HG02884 (cell line): Measurements from ENCODE around the gene OPN1MW3.
"Not testable (repeated sequence)": the region's sequence is repeated elsewhere in the genome, so short reads cannot be mapped to it uniquely, and the experiment has no call there.

ENCODE experiments used
- ATAC-seq: cut with Tn5 transposase; IDR thresholded peaks from one replicate; pipeline ENCODE4 v1.9.1; 2021; ENCODE audit warnings: mild to moderate bottlenecking, moderate library complexity; ENCODE audit not compliant: unreplicated experiment

The OPN1MW3 gene

DNA sequence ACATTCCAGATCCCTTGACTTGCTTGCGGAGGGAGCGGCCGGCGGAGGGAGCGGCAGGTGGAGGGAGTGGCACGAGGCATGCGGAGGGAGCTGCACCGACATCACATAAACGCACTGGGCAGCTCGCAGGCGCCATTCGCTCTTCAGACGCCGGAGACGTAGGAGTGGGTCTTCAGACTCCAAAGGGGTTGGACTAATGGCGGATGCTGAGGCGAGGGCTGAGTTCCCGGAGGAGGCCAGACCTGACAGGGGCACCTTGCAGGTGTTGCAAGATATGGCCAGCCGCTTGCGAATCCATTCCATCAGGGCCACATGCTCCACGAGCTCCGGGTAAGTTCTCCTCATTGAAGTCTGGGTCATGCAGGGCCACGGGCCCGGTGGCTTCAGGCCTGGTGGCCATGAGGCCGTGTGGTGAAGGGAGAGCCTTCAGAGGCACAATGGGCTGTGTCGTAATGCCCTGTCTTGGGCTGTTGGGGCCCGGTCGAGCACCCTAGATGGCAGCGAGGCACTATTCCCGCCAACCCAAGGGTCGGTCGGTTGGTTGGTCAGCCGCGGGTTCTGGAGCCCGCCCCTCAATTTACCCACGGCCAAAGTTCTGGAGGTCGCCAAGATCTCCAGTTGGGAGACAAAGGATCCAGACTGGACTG, 38.4 kb downstream of the OPN1MW3 start, which contains the start of gene TKTL1:
TKTL1 (plus strand) TSS at position 132 of the 647 bp plus-strand sequence; CDS start at position 197, 65 bp downstream.
- no peak for ATAC-seq

DNA sequence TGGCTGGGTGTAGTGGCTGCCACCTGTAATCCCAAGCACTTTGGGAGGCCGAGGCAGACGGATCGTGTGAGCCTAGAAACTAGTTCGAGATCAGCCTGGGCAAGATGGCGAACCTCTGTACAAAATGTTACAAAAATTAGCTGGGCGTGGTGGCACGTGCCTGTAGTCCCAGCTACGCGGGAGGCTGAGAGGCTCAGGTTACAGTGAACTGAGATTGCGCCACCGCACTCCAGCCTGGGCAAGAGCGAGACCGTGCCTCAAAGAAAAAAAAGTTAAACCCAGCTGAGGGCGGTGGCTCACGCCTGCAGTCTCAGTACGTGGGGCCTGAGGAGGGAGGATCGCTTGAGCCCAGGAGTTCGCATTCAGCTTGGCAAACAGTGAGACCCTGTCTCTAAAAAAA, 39.3 kb downstream of the OPN1MW3 start:
- no peak for ATAC-seq

DNA sequence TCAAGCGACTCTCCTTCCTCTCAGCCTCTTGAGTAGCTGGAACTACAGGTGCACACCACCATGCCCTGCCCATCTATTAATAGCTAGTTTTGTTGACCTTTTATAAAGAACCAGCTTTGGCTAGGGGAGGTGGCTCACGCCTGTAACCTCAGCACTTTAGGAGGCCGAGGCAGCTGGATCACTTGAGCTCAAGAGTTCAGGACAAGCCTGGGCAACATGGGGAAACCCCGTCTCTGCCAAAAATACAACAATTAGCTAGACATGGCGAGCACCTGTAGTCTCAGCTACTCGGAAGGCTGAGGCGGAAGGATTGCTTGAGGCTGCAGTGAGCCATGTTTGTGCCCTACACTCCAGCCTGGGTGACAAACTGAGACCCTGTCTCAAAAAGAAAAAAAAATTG, 40.9 kb downstream of the OPN1MW3 start:
- ATAC-seq: no peak

DNA sequence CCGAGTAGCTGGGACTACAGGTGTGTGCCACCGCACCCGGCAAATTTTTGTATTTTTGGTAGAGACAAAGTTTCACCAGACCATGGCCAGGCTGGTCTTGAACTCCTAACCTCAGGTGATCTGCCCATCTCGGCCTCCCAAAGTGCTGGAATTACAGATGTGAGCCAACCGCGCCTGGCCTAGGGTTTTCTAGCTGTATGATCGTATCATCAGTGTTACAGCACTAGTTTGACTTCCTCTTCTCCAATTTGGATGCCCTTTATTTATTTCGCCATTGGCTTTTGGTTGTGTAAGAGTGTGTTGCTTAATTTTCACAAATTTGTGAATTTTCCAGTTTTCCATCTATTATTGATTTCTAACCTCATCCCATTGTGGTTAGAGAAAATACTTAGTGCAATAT, 43.4 kb downstream of the OPN1MW3 start:
- no peak for ATAC-seq

DNA sequence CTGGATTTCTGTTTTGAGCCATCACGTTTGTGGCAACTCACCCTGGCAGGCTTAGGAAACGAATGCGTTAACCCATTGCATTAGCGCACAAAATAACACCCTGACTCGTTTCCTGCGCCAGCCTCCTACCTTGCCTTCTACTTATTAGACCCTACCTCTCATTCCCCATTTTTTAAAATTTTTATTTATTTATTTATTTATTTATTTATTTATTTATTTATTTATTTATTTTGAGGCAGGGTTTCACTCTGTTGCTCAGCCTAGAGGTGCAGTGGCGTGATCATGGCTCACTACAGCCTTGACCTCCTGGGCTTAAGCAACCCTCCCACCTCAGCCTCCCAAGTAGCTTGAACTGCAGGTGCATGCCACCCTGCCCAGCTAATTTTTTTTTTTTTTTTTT, 45.6 kb downstream of the OPN1MW3 start:
- not testable (repeated sequence) for ATAC-seq

DNA sequence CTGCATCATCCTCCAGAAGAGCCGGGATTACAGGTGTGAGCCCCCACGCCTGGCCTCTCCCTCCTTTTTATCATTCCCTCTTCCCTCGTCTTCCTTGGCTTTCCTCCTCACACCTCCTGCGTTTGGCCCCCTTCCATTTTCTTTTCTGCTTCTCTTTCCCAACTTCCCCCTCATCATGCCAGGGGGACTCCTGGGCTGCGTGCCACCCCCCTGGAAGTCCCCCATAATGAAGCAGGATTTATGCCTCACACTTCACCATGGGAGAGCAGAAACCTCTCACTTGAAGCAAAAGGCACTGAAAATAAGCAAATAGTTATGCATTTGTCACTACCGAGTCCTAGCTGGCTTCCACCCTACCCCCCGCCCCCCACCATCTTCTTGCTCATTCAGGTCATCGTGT, 46.1 kb downstream of the OPN1MW3 start:
- ATAC-seq: no peak

DNA sequence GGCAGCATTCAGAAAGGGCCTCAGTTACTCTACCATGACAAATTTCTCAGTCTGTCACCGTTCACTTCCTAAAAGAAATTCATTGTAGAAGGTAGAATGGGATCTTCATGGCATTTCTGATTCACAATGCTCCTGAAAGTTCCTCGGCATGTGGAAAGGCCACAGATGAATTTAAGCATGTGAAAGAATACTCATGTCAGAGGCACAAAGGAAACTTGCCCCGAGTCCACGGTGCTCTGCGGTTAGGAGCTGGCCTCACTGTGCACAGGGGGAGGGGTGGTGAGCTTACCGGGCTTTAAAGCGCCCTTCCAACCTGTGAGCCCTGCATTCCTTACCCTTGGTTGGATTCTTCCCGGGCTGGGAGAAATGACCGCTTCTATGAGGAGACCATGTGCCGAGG, 47.5 kb downstream of the OPN1MW3 start:
- no peak for ATAC-seq

DNA sequence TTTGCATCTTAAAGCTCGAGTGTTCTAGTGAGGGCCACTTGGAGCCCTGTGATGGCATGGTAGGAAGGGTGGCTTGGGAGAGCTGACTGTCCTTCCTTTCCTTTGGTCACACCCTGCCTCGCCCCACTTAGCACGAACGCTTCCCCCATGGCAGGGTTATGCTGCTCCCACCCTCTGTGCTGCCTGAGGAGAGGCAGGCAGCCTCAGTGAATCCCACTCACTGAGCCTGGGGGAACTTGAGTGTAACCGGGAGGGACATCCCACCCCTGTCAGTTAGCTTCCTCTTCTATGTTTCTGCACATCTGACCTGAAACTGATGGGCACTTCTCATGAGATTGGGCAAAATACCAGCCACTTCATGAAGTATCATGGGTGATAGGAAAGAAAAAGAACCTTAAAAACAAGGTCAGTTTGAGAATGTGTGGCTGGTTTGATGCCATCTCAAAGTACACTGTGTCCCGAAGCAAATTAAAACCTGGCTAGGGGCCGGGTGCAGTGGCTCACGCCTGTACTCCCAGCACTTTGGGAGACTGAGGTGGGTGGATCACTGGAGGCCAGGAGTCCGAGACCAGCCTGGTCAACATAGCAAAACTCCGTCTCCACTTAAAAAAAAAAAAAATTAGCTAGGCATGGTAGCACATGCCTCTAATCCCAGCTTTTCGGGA, 48.3 kb downstream of the OPN1MW3 start:
- ATAC-seq: no peak

DNA sequence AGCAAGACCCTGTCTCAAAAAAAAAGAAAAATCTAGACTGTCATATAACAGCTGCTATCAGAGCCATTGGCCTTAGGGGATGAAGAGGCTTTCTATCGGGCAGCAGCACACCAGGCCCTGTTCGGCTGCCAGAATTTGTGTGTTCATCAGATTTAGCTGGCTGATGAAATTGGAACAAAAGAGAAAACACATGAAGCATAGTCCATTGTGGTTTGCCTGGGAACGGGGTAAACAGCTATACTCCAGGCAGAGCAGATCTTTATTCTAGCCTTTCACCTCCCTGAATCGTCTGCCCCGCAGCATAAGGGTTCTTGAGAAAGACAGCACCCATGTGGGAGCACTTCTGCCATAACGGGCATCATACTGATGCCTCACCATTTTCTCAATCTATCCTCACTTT, 49.8 kb downstream of the OPN1MW3 start:
- no peak for ATAC-seq

DNA sequence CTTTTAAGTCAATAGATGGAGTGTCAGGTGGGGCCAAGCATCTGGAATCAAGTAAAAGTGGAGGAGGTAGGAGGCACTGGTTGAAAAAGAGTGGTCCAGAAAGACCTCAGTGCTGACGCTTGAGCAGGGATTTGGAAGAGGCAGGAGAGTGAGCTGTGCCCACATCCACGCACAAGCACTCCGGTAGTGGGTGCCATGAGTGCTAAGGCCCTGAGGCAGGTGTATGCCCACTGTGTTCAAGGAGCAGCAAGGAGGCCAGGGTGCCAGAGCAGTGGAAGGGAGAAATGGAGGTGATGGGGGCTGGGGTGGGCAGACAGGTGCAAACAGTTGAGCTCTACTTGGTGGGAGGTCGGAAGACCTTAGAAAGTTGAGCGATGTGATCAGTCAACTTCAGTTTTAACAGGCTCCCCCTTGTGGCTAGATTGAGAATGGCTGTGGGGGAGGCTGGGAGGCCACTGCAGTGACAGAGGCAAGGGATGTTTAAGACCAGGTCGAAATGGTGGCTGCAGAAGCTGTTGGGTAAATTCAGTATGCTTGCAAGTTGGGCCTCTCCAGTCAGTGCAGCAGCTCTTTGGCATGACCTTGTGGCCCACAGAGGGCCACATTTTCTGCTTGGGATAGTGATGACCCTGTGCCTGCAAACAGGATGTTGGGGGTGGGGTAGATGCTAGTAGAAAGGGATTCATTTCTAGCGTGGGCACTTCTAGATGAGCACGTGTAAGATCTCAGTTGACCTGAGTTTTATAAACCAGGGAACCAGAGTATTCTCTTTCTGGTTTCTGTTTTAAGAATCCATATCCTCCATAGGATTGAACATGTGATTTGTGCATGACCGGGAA, 50.9 kb downstream of the OPN1MW3 start:
- ATAC-seq: no peak

DNA sequence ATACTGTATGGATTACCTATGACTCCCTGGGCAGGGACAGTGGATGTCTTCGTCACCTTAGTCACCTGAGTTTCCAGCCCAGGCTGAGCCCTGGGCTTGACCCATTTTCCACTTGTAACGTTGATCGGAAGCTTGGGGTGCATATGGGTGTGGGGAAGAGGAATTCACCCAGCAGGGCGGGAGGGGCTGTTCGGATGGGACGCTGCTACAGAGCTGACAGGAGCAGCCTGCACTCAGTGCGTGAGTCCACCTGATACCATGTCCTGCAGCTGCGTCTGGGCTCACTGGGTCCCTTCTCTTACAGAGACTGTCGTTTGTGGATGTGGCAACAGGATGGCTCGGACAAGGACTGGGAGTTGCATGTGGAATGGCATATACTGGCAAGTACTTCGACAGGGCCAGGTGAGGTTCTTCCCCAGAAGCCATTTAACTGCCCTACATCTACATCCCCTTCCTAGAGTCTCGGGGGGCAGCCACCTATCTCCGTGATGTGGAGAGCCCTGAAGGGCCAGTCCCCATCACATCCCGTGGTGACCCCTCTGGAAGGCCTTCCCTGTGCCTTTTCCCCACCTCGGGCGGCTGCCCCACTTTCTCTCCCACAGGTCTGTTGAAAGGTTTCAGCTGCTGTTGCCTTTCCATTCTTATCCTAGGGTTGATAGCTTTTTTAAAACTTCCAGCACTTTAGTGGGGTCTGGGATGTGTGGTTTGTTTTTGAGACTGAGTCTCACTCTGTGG, 51.8 kb downstream of the OPN1MW3 start:
- no peak for ATAC-seq

DNA sequence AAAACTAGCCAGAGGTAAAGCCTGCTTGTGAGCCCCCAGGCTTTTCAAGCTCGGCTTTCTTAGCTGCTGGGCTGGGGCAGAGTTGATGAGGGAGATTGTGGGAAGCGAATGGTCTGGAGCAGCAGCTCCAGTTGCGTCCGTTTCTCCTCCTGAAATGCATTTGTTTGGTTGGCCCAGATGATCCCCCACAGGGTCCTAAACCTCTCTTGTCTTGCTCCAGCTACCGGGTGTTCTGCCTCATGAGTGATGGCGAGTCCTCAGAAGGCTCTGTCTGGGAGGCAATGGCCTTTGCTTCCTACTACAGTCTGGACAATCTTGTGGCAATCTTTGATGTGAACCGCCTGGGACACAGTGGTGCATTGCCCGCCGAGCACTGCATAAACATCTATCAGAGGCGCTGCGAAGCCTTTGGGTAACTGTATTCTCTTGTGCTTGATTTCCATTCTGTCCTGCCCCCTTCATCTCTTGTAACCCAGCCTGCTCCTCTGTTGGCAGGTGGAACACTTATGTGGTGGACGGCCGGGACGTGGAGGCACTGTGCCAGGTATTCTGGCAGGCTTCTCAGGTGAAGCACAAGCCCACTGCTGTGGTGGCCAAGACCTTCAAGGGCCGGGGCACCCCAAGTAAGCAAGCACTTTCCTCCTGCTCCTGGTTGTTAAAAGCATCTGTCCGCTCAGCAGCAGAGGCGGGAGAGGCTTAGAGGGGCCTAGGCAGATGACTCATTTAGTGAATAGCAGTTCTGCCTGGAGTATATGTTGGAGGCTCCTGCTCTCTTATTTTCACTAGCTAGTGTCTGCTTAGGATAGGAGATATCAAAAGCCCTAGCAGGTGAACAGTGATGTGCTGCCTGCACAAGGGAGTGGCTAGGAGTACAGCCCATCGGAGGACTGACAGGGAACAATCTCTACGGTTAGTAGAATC, 53.5 kb downstream of the OPN1MW3 start:
- ATAC-seq: no peak

DNA sequence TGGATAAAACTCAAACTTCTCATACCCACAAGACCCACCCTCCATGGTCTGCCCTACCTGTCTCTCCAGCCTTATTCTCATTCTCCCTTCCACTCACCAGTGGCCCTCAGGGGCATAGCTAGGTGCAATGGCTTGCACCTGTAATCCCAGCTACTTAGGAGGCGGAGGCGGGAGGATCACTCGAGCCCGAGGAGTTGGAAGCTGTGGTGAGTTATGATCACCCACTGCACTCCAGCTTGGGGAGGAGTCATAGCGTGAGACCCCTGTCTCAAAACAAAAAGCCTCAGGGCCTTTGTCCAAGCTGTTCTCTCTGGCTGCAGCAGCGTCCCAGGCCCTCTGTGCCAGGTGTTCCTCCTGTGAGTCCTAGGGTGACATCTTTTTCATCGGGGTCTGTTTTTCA, 54.7 kb downstream of the OPN1MW3 start:
- no peak for ATAC-seq

DNA sequence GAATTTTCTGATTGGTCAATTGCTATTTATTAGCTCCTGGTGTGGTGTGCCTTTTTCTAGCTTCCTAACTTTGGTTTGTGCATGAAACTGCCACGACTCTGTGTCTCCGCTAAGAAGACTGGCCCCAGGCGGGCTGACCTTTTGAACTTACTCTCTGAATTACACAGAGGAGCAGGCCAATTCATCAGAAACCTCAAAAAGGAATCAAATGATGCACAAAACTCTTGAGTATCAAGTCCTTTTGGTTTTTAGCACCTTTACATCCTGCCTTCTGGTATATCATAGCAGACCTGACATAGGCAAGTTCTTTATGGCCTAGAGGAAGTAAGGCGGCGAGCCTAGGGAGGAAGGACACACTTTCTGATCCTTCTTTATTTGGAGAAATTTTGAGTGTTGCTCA, 55.8 kb downstream of the OPN1MW3 start:
- no peak for ATAC-seq

DNA sequence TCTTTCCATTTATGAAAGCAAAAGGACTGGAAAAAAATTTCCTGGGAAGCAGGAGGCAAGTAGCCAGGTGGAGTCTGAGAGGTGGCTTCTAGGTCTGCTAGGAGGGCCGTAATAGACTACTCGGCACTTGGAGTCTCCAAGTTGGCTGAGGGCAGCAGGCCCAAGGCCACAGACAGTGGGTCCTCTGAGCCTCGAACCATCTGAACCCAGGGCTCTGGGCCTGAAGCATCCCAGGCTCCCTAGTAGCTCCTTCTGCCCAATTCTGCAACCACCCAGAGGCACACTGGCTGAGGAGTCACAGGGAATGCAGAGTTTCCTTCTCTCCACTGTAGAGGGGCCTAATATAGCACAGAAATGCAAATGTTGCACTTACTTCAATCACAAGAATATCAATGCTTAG, 58.0 kb downstream of the OPN1MW3 start:
- no peak for ATAC-seq

DNA sequence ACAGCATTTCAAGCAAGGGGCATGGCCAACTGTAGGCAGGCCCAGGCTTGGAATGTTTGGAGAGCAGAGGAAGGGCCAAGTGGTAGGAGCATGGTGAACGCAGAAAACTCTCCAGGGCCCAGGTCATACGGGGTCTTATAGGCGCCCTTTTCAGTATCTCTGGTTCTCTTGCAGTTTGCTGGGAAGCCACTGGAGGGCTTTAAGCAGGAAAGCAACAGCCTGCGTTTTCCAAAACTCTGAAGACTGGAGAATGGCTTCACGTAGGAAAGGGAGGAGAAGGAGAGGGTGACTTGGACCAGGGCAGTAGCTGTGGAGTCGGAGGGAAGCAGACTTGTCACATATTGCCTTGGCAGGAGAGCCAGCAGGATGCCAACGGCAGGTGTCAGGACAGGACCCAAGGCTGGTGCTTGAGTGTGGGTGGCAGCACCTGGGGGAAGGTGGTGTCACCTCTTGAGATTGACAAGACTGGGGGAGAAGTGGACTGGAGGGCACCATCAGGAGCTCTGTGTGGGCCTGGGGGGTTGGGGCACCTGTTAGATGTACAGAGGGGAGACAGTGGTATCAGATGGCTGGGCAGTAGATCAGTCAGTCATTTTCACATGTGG, 60.1 kb downstream of the OPN1MW3 start:
- ATAC-seq: no peak

DNA sequence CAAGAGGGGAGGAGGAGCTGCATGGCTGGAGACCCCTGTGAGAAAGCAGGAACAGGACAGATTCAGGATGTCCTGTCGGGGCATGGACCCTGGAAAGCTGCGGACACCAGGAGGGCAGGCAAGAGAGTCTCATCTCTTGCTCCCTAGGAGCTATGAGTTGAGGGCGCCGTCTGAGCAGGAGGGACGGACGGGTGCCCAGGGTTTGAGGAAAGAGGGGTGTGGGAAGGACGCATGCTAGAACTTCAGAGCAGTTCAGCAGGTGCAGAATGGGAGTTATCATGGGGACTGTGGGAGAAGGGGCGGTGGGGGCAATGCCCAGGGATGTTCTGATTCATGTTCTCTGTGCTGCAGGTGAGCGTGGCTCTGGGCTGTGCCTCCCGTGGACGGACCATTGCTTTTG, 63.0 kb downstream of the OPN1MW3 start:
- ATAC-seq: no peak
